Stimulated activated CD4-positive, alpha-beta T cell treated with anti-CD3 and anti-CD28 coated beads, Interleukin-12 subunit alpha, Interleukin-12 subunit beta, amount 100 ng/mL, for 24 hours (primary cell): ENCODE results near the gene DHX38.

ENCODE experiments used
- DNase-seq, 2 experiments: peaks; one replicate each; pipeline ENCODE4 v3.0.0-alpha.2; 2020; ENCODE audit warnings: low read depth in 2 of 2

DHX38 gene

DNA sequence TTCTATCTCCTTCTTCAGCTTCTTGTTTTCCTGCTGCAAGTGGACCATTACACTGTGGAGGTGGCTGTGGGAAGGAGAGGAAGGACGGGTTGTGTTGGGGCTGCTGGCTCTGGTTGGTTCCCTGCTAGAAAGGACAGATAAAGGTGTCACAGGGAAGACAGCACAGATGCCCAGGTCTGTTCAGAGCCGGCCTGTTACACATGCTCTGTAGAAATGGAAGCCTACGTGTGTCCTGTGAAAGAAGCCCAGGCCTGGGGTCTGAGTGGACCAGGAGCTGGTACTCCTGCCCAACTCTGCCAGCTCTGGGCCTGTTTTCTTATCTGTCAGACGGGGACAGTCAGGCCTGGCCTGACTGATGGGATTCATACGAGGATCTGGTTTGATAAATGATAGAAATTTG, 26.4 kb downstream of the DHX38 start:
- no peak for DNase-seq

DNA sequence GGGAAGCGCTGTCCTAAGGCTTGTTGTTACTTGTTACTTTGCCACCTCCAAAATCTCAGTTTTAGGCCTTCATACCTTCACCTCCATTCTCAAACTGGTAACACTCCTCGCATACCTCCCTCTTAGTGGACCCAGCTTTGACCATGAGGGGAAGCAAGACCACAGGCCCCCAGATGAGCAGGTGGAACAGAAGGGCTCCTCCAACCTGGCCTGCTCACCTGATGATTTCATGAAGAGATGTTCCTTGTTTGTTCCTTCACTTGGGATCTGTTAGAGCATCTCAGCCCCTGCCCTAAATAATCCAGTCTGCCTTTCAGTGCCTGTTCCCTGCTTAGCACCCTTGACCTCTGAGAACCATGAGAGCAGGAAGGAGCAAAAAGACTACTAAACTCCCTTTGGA, 28.7 kb downstream of the DHX38 start:
- DNase-seq: no peak

DNA sequence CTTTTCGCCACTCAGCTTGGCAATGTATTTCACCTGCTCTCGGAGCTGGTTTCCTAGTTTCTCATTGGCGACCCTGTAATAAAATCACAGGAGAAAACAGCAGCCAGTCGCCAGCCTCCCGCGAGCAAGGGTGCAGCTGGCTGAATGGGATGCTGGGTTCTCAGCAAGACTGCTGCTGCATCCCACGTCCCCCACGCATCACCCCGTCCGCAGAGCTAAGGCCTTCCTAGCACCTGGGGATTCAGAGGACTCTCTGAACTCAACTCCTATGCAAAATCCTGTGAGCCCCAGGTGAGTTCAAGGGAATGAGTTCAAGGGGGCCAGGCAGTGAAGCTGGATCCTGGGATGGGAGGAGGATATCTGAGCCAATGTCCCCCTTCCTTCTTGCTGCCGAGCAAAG, 29.3 kb downstream of the DHX38 start:
- DNase-seq: no peak

DNA sequence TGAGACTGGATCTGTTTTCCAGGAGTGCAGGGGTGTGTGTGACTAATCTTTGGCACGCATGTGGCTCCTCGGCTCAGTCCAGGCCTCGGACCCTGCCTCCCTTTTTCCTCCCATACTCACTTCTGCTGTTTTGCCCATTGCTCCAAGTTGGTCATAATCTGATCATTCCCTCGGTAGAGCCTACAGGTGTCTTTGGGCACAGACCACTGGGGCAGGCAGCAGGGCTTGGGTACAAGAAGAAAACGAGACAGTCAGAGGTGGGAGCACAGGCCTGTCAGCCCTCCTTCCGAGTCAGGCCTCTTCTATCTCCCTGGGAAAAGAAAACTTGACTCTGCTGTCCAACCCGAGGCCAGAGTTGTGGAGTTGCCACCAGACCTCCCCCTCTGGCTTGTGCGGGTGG, 29.8 kb downstream of the DHX38 start:
- DNase-seq: no peak

DNA sequence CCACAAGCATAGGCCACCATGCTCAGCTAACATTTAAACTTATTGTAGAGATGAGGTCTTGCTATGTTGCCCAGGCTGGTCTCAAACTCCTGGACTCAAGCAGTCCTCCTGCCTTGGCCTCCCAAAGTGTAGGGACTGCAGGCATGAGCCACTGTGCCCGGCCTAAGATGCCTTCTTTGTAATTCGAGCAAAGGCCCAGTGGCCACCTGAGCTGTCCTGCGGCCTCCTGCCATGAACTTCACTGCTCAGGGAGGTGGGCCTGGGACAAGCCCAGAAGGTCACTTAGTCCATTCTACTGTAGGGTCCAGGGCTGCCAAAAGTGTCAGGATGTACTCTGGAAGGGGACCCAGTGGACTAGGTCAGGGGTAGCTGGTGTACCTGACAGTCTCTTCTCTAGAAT, 30.5 kb downstream of the DHX38 start:
- DNase-seq: no peak

DNA sequence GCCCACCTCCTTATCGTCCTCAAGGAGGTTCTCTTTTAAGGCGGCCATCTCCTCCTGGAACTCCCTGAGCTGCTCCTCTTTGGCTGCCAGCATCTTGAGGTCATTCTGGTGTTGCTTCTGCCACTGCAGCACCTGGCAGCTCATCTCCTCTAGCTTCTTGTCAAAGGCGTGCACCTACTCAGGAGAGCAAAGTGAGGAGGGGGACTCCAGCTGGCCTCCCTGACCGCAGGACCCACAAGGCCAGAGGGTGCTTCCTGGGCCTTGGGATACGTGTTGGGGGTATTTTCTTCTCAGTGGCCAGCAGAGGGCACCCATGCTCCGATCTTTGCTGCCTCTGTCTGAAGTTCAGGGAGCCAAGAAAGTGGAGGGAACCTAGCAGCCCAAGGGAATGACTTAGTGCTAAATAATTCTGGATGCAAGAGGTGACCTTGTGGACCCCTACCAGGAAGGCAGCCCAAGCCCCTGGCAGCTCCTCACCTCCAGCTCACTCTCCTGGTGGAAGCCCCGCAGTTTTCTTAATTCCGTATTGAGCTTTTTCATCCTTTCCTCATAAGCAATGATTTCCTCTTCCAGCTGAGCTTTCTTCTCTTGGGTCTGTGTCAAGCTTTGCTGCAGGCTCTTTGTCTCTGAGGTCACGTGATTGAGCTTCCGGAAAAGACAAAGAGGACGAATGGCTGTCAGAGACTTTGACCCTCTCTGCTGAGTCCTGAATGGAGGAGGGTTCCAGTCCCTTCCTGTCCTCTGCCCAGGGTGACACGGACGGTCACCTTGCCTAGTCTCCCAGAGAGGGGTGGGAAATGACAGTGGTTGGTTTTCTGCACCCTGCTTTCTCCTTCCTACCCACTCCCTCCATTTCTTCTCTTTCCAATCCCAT, 31.4 kb downstream of the DHX38 start:
- peak; percentile 27 to 52 for DNase-seq

DNA sequence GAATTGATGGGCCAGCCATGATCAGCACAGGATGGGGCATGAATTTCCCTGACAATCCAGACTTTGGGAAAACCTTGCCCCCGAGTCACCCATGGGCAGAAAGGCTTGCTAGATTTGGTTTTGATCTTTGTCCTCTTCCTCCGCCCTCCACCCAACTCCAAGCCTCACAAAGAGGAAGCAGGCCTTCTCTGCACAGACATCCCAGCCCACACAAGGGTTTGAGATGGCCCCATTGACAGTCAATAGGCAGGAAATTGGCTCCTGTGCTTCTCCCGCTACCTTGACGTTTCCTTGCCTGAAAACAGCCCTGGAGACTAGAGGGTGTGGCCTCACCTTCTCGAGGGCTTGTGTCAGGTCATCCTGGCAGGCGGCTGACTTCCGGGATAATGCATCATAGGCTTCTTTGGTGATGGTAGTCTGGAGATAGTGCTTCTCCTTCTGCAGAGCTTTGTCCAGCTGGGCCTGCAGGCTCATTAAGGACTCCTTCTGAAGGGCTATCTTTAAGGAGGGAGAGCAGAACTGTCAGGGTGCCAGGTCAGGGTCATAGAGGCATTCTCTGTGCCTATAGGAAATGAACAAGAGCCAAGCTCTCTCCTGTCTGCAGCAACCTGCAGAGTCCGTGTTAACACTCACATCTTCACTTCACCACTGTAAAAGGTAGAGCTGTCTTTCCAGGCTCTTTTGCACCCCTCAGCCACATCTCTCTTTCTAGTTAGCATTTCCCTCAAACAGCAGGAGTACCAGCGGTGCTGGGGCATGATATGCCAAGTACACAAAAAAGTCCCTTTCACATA, 32.2 kb downstream of the DHX38 start:
- no peak for DNase-seq

DNA sequence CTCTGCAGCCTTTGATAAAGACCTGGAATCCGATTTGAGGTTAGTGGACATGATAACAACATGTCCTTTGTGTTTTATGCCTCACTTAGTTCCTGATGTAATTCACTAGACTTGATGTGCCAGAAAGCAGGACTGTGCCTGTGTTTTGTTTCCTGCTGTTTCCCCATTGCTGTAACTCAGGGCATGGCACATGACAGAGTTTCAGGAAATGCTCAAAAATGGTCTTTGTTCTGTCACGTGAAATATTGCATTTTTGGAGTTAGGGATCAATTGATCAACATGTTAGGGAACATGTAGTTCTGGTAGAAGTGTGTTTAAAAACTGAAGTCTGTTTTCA, 32.8 kb downstream of the DHX38 start:
- no peak for DNase-seq

DNA sequence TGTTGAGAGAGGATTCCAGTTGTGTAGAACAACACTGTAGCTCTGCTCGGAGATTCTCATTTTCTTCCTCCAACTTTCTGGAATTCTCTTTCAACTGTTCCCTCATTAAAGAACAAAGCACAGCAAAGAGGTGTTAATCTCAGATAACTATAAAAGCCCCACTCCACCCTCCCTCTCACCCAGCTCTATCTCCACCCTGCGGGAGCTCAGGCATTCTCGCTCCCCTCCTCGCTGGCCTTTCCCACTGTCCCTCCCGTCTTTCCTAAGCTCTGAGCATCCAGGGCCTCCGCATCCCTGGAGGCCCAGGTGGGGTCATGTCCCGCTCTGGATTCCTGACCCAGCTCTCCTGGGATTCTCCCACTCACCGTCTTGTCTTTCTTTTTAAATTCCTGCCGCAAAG, 35.1 kb downstream of the DHX38 start:
- DNase-seq: no peak

DNA sequence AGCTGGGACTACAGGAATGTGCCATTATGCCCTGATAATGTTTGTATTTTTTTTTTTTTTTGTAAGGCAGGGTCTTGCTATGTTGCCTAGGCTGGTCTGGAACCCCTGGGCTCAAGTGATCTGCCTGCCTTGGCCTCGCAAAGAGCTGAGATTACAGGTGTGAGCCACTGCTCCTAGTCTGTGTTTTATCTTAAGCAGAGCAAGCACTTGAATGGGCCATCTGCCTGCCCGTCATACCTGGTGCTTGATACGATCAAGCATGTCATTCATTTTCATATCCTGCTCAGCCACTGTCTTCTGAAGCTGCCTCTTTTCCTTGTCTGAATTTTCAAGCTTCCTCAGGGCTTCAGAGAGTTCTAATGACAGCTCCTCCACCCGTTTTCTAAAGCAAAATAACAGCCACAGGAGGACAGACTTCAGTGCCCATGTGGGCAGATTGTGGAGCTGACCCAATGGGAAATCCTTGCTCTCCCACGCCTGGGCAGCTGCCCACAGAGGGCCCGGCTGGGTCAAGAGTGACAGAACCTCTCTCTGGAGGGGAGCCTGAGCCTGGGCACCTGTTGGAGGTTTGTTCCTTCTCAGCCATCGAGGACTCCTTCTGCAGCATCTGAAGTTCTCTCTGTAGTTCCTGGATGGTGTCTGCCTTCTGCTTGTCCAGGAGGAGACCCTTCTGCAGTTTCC, 36.5 kb downstream of the DHX38 start:
- DNase-seq: no peak

DNA sequence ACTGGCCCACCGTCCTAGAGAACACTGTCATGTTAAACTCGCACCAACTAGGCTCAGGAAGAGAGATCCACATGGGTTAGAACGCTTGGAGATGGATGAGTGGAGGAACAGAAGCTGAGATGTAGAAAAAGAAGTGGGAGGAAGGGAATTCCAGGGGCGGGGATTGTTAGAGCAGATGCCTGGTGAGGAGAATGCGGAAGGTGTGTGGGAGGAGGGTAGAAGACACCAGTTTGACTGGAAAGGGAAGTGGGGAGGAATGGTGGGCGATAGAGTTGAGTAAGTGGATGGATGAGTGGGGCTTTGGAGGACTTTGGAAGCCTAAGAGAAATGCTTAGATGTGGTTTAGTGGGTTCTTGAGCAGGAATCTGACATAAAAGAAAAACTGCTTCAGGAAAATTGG, 37.4 kb downstream of the DHX38 start:
- no peak for DNase-seq

DNA sequence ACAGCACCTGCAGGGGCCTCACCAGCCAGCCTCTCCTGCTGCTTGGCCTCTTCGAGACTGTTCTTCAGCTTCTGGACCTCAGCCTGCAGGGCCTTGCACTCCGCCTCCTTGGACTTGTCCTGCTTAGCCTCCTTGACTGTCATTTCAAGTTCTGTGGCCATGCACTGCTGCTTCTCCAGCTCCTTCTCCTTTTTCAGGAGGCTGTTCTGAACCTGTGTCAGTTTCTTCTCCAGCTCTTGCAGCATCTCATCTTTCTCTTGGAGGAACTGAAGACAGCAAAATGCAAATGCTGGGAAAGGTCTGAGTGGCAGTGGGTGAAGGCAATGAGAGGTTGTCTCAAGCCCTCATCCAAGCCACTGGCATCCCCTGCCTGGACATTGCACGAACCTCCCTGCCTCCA, 39.1 kb downstream of the DHX38 start:
- no peak for DNase-seq

DNA sequence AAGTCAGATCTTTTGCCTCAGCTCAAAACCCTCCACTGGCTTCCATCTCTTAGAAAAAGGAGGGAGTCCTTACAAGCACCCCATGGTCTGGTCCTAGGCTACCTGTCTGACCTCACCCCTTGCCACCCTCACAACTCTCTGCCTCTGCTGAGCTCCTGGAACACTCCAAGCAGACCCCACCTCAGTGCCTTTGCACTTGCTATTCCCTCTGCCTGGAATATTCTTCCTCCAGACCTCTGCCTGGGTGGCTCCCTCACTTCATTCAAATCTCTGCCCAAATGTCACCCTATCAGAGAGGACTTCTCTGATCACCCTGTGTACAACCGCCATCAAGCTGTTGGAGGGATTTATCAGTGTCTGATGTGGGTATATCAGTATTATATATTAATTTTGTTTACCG, 40.9 kb downstream of the DHX38 start:
- no peak for DNase-seq

DNA sequence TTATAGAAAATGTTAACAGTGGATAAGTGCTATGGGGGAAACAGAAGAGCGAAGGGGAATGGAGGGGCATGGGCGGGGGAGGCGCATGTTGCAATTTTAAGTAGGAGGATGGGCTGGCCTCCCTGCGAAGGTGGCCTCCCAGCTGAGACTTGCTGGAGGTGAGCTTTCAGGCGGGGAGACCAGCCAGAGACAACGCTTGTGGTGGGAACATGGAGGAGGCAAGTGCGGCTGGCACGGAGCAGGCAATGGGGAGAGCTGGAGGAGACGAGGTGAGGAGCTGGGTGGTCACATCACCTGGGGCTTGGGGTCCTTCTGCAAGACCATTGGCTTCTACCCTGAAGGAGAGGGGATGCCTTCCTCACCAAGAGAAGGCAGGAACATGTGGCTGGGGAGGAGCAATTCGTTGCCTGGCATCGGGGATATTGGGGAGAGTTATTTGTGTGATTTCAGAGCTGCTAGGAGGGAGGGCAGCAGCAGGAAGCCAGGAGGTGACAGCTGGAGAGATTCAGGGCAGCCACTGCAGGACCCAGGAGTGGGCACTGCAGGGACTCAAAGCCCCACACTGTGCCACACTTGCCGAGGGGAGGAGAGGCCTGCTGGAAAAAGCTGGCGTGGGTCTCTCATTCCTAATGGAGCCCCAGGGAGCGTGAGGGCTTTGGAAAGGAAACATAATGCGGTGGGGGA, 43.9 kb downstream of the DHX38 start:
- DNase-seq: no peak

DNA sequence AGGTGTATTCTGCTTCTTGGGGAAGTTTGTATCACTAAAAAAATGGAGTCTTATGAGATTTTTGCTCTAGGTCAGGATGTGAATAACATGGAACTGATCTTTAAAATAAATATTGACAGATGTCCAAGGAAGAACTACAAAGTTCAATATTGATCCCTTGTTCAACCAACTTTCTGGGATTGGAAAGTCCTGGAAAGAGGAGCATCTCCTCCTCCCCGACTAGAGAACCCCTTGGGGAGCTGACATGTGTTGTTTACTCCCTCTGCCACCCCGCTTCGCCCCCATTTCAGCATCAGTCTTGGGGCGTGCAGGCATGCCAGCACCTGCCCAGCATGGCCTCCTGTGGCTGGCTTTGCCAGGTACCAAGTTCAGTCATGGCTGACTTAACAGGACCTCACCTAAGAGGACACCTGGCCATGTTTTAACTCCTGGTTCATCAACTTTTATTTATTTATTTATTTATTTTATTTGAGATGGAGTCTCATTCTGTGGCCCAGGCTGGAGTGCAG, 44.5 kb downstream of the DHX38 start:
- DNase-seq: no peak

DNA sequence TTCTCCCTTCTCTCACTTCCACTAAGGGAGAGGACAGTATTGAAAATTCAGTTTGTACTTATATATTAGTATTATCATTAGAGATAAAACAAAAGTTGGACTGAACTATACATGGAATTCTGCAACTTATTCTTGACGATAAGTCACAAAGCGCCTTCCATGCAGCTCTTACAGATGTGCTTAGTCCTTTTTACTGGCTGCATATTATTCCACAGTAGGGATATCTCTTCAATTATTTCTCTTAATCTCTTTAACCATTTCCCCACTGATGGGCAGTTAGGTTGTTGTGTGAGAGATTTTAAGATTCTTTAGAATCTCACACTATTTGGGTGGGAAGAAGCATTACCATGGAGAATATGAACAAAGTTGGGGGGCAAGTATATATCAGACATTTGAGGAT, 46.3 kb downstream of the DHX38 start:
- no peak for DNase-seq

DNA sequence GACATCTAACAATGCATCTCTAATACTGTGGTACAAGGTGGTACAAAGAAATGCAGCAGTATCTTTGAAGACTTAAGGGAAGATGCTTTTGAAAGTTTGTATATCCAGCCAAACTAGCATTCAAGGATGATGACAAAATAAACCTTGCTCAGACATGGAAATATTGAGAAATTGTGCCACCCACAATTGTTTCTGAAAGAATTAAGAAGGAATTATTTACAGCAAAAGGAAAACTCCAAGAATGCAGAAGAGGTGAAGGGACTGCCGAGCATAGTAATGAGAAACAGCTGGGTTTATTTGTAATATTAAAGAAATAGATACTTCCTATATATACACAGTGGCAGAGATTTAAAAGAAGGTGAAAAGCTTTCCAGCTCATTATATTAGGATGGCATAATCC, 48.8 kb downstream of the DHX38 start:
- no peak for DNase-seq

DNA sequence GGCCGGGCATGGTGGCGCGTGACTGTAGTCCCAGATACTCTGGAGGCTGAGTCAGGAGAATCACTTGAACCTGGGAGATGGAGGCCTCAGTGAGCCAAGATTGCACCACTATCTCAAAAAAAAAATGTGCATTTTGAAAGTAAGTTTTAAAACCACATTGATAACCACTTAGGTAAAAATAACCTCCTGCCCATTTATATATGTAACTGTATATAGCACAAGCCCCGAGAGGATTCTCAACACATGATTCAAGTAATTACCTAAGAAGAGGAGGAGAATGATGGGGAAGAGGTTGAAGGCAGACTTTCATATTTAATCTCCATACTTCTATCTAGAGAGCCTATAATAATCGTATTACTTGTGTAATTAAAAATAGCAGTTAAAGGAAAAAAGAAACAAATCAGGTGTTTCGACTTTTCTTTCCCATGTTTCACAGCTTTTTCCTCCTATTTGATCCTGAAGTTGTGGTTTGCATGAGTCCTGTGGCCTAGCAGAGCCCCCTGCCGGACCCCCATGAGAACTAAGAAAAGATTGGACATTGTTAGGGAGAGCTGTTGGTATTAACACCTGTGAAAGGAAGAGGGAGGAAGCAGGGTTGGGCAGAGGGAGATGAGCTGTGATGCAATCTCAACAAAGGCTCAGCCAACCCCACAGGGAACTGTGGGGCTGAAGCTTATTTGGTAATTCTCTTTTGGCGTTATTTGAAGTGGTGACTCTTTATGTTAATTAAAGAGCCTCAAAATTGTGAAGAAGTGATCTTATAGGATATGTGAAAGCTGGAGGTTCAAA, 56.2 kb downstream of the DHX38 start:
- no peak for DNase-seq

DNA sequence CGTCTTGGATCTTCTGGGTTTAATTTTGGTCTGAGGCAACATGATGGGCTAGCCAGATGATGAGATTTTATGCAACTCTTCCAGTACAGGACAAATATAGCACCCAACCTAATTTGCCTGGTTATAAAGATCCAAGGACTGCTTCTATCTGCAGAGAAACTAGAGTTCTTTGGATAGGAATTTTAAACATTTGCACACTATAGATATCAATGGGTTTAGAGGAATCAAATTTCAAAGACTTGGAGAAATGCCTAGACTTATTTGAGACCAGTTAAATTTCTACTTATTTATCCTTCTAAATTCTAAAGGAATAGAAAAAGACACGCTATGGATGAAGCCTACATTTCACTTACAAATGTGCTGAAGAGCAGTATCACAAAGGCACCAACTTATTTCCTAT, 65.7 kb downstream of the DHX38 start:
- no peak for DNase-seq

DNA sequence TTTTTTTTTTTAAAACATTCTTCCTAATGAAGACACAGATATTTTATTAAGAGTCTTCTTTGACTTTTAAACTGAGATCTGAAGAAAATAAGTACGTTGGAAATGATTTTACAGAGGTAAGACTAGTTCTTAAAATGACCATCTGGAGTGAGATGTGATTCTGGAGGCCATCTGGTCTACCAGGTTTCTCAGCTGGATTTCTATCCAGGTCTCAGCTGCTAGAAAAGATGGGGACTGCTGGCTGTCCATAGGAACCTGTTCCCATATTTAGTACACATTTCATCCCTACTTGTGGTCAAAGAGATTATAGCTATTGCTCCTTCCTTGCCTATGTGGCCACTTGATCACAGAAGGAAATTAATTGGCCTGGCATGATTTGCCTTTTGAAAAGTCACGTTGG, 66.2 kb downstream of the DHX38 start:
- no peak for DNase-seq

DNA sequence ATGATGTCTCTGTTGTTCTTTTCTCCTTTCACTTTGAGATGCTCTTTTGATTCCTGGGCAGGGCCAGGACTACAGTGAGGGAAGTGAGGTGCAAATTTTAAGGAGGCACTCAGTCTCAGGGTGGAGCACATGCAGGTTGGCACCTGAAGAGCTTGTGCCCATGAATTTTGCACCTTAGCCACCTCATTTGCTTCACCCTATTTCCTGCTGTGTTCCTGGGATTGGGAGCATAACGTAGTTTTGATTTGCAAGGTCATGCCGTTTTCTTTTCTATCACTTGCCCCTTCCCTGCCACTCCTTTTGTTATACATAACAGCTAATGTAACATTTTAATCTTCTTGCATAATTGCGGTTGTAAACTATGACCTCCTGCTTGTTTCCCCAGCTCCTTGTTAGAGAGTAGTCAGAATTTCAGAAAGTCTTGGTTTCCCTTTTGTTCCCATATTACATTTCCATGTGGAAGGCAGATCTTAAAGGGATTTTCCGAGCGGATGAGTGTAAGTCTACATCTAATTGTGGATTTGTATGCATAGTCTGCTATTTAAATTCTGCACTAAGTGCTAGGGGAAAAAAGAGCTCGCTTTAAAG, 68.6 kb downstream of the DHX38 start:
- DNase-seq: no peak
